Panc1 (cell line): ENCODE data around the gene ACIN1. TPM values are rescaled to one million over a fixed set of nuclear protein-coding genes. Genes with fewer than 3 reads are reported as not detected.

ENCODE experiments used
- ATAC-seq: fragments of 200-7000 bp; cut with Tn5 transposase; 2 replicates; pipeline ENCODE4 v1.9.1; 2020; ENCODE audit warnings: mild to moderate bottlenecking, moderate library complexity
- BruUV-seq: library from RNA; stranded (reverse); fragments of 400-500 nt; replicated peaks from 2 replicates; lab custom pipeline; 2021; lab: Mats Ljungman, UMichigan
- CTCF ChIA-PET: fragments of 300-600 bp; sonication (Branson Sonifier 250); formaldehyde crosslinking; loops from one replicate; lab custom pipeline; 2022; ENCODE audit warnings: antibody characterized with exemption; lab: Charles Lee
- POLR2A ChIA-PET: fragments of 300-600 bp; sonication (Branson Sonifier 250); formaldehyde crosslinking; loops from one replicate; lab custom pipeline; 2022; ENCODE audit warnings: antibody characterized with exemption; lab: Charles Lee
- DNase-seq: peaks from one replicate; pipeline ENCODE4 v3.0.0-alpha.2; 2010; ENCODE audit warnings: low read depth, low spot score
- H3K27ac ChIP-seq: 2 replicates; pipeline ENCODE4 v1.5.1; 2011; ENCODE audit warnings: mild to moderate bottlenecking, low read length, inconsistent platforms
- H3K27me3 ChIP-seq: fragments of 200-500 bp; sonication (Bioruptor generic); 2 replicates; pipeline ENCODE4 v1.6.0; 2014; ENCODE audit warnings: low read length, inconsistent platforms; ENCODE audit not compliant: control insufficient read depth, insufficient read depth
- H3K36me3 ChIP-seq: fragments of 200-500 bp; sonication (Bioruptor generic); 2 replicates; pipeline ENCODE4 v1.5.1; 2014; ENCODE audit warnings: inconsistent platforms, mild to moderate bottlenecking, low read length, moderate library complexity; ENCODE audit not compliant: control insufficient read depth, insufficient read depth
- H3K4me1 ChIP-seq: 2 replicates; pipeline ENCODE4 v1.5.1; 2011; ENCODE audit warnings: inconsistent platforms, mild to moderate bottlenecking, low read length, moderate library complexity; ENCODE audit not compliant: control insufficient read depth, insufficient read depth
- H3K4me3 ChIP-seq, 2 experiments: 2 replicates each; pipeline ENCODE4 v1.5.1; 2011 to 2012; ENCODE audit warnings: low read depth in 2 of 2, low read length in 2 of 2, mild to moderate bottlenecking in 2 of 2, inconsistent platforms in 1 of 2, moderate library complexity in 1 of 2
- H3K9me3 ChIP-seq: fragments of 200-500 bp; sonication (Bioruptor generic); 2 replicates; pipeline ENCODE4 v1.5.1; 2014; ENCODE audit warnings: low read depth, mild to moderate bottlenecking, inconsistent platforms, low read length, moderate library complexity; ENCODE audit not compliant: control insufficient read depth, insufficient read depth
- POLR2AphosphoS5 ChIP-seq: IDR thresholded peaks from 2 replicates; pipeline ENCODE4 v1.6.1; 2012; ENCODE audit warnings: mild to moderate bottlenecking, low read depth, low read length, moderate library complexity
- SIN3A ChIP-seq: IDR thresholded peaks from 2 replicates; pipeline ENCODE4 v1.6.1; 2012; ENCODE audit warnings: low read depth, mild to moderate bottlenecking, low read length, moderate library complexity, borderline replicate concordance; ENCODE audit not compliant: insufficient read depth
- TCF7L2 ChIP-seq: IDR thresholded peaks from 2 replicates; pipeline ENCODE4 v1.6.1; 2011; ENCODE audit warnings: mild to moderate bottlenecking, low read depth, low read length, inconsistent platforms
- in situ Hi-C: cut with HindIII; loops from 2 replicates; pipeline ENCODE4 v1.10.0; 2016; ENCODE audit warnings: low sequenced_read_pairs, low pct_unique_long_range_greater_than_20kb
- intact Hi-C: fragments of 100-400 bp; cut with micrococcal nuclease; formaldehyde crosslinking; loops from one replicate; pipeline ENCODE4 v1.10.0; 2022; ENCODE audit not compliant: unreplicated experiment
- total RNA-seq: library from RNA; stranded (reverse); gene quantifications from one replicate; pipeline ENCODE4 v1.2.1, GENCODE V29; 2021; ENCODE audit not compliant: unreplicated experiment
- TF ChIP-seq, protein P1 (sequence below): fragments of 450-650 bp; IDR thresholded peaks from 2 replicates; pipeline ENCODE4 v1.5.1; 2017; ENCODE audit warnings: mild to moderate bottlenecking
- TF ChIP-seq, protein P2 (sequence below), 2 experiments: IDR thresholded peaks; 2 replicates each; pipeline ENCODE4 v1.6.1; 2011 to 2012; ENCODE audit warnings: low read depth in 2 of 2, control low read depth in 1 of 2, low read length in 1 of 2, mild to moderate bottlenecking in 1 of 2, moderate library complexity in 1 of 2; ENCODE audit not compliant: insufficient read depth in 1 of 2

Gene ACIN1
- total RNA-seq, 1 experiment from 2014 or later: 162 TPM

DNA sequence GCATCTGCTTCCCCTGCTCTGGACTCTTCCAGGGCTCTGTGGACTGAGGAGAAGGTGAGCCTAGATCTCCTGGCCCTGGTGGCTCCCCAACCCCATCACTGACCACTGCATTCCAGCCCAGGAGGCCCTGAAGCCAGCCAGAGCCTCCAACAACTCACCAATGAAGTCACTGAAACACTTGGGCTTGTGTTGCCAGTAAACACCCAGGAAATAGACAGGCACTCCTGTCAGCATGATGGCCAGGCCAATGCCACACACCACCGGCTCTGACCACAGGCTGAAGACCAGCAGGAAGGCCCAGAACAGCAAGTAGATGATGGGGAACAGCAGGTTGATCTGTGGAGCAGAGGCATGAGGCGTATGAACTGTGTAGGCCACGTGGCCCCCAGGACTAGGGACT, 32.9 kb upstream of the ACIN1 start:
- Histone ChIP-seq H3K36me3 (no peaks in the 10 kb centered on the region), H3K27me3 (no peaks in the 10 kb centered on the region; the same call in 1 of the 2 replicates), H3K9me3 (no peaks in the 10 kb centered on the region), H3K4me1 (no peaks in the 10 kb centered on the region), H3K27ac (no peak overlapping the region), H3K4me3 (no peak overlapping the region)
- no TSS peak for BruUV-seq
- in situ Hi-C loops: no loop called here
- ChIA-PET POLR2A (no interaction called here), CTCF (no interaction called here)
- intact Hi-C loops: no loop called here
- ATAC-seq (no peak), DNase-seq (no peak)
- TF ChIP-seq POLR2AphosphoS5: no peak

DNA sequence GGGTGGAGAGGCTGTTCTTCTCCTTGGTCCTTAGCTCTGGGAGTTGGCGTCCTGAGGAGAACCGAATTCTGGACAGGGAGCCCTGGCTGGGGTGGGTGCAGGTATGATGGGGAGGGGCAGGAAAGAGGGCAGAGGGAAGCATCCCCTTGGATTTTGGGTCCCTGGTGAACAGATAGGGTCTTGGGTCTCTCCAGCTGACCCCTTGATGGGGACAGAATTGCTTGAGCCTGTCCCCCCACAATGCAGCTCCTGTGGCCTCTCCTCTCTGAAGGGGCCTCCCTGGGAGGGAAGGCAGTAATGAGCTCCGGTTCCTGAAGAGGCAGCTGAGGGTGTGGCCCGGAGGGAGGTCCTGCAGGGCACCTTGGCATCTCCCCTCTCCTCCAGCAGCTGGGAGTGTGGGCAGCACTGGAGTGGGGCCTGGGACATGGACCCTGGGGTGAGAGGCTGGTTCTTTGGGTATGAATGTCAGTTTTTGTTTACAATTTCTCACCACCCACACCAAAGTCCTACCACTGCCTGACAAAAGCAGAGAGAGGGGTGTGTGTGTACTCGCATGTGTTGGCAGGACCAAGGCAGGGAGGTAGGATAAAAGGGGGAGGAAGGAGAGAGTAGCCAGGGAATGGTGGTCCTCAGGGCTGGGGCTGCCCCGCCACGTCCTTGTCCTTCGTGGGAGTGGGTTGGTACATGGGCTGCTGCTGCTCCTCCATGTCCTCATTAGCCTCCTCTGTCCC, 31.8 kb upstream of the ACIN1 start:
- no peak for DNase-seq
- CTCF ChIA-PET: no interaction called here
- no peaks in the 10 kb centered on the region; the same call in 1 of the 2 replicates for H3K27me3 ChIP-seq
- no TSS peak for BruUV-seq
- POLR2A ChIA-PET: no interaction called here
- intact Hi-C loops: no loop called here
- H3K9me3 ChIP-seq: no peaks in the 10 kb centered on the region
- no peak overlapping the region for H3K4me3 ChIP-seq
- no peak for ATAC-seq
- H3K27ac ChIP-seq: no peak overlapping the region
- in situ Hi-C loops: no loop called here
- H3K36me3 ChIP-seq: no peaks in the 10 kb centered on the region
- H3K4me1 ChIP-seq: no peaks in the 10 kb centered on the region
- no peak for TF ChIP-seq TCF7L2
- no peak for TF ChIP-seq POLR2AphosphoS5
- TF ChIP-seq SIN3A: no peak
- TF ChIP-seq, protein P1, sequence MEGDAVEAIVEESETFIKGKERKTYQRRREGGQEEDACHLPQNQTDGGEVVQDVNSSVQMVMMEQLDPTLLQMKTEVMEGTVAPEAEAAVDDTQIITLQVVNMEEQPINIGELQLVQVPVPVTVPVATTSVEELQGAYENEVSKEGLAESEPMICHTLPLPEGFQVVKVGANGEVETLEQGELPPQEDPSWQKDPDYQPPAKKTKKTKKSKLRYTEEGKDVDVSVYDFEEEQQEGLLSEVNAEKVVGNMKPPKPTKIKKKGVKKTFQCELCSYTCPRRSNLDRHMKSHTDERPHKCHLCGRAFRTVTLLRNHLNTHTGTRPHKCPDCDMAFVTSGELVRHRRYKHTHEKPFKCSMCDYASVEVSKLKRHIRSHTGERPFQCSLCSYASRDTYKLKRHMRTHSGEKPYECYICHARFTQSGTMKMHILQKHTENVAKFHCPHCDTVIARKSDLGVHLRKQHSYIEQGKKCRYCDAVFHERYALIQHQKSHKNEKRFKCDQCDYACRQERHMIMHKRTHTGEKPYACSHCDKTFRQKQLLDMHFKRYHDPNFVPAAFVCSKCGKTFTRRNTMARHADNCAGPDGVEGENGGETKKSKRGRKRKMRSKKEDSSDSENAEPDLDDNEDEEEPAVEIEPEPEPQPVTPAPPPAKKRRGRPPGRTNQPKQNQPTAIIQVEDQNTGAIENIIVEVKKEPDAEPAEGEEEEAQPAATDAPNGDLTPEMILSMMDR: no peak
- TF ChIP-seq, protein P2, sequence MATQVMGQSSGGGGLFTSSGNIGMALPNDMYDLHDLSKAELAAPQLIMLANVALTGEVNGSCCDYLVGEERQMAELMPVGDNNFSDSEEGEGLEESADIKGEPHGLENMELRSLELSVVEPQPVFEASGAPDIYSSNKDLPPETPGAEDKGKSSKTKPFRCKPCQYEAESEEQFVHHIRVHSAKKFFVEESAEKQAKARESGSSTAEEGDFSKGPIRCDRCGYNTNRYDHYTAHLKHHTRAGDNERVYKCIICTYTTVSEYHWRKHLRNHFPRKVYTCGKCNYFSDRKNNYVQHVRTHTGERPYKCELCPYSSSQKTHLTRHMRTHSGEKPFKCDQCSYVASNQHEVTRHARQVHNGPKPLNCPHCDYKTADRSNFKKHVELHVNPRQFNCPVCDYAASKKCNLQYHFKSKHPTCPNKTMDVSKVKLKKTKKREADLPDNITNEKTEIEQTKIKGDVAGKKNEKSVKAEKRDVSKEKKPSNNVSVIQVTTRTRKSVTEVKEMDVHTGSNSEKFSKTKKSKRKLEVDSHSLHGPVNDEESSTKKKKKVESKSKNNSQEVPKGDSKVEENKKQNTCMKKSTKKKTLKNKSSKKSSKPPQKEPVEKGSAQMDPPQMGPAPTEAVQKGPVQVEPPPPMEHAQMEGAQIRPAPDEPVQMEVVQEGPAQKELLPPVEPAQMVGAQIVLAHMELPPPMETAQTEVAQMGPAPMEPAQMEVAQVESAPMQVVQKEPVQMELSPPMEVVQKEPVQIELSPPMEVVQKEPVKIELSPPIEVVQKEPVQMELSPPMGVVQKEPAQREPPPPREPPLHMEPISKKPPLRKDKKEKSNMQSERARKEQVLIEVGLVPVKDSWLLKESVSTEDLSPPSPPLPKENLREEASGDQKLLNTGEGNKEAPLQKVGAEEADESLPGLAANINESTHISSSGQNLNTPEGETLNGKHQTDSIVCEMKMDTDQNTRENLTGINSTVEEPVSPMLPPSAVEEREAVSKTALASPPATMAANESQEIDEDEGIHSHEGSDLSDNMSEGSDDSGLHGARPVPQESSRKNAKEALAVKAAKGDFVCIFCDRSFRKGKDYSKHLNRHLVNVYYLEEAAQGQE (IDR thresholded peaks at IDR 0.05; ENCODE audit: insufficient read depth in 1 of 2, low read depth in 2 of 2, low read length in 1 of 2): no peak

DNA sequence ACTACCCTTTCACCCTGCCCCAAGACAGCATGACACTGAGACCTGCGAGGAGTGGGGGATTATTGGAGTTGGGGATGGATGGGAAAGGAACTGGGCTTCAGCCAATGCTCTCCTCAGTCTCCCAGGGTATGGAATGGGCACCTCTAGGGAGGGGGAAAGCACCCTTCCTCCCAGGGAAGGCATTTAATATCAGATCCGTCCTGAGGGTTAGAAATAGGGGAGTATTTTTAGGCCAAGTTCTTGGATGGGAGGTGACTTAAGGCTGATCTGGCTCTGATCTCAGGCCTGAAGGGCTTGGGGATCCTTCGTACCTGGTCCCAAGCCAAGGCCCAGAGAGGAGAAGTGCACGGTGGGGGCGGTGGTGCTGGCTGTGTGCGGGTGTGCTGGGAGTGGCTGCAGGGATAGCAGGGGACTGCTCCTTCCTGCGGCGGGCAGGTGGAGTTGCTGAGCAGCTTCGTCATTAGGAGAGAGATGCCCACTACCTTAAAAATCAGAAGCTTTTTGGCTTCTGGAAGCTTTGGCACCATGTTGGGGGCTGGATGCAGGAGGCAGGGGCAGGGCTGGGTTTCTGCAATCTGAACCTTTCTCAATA, 31.1 kb upstream of the ACIN1 start:
- DNase-seq: no peak
- POLR2A ChIA-PET: interaction anchor here (0.6 kb wide), 1 partner anchor 38 kb away, joined by 3 read pairs; no protein-coding TSS in a partner anchor
- in situ Hi-C loops: no loop called here
- no peaks in the 10 kb centered on the region for H3K9me3 ChIP-seq
- intact Hi-C loops: no loop called here
- no peak for ATAC-seq
- H3K4me1 ChIP-seq: no peaks in the 10 kb centered on the region
- no peaks in the 10 kb centered on the region for H3K36me3 ChIP-seq
- no TSS peak for BruUV-seq
- TF ChIP-seq TCF7L2: no peak
- no peak overlapping the region for H3K27ac ChIP-seq
- CTCF ChIA-PET: no interaction called here
- no peak overlapping the region for H3K4me3 ChIP-seq
- no peaks in the 10 kb centered on the region; the same call in 1 of the 2 replicates for H3K27me3 ChIP-seq
